ENCODE measurements around the gene GLT6D1.

The GLT6D1 gene

DNA sequence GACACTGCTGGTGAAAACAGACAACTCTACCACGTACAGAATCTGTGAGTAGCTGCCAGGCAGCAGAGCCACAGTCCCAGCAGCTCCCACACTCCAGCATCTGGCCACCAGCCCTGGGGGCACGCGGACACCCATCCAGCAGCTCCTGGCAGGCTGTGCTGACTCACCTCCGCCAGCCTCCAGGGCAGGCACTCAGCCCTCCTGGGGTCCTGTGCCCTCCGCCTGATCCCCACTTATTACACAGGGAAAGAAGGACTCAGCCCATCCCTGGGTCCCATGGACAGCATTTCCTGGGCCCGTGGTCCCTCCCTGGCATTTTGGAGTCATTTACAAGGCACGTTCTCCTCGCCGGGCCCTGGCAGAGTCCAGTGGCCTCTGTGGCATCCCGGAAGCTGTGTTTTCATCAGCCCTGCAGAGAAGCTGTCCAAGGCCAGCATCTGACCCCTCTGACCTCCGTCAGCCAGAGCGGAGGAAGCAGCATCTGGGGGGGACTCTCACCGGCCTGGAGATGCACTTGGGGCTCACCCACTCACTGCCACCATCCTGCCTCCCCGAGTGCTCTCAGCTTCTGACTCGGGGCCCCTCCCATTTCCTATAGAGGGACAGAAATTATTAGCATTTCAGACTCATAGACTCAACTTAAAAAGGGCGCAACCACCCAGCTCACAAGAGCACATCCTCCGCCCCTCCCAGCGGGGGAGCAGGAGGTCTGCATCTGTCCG, 56.2 kb downstream of the GLT6D1 start:
- DNase-seq, result no peak

DNA sequence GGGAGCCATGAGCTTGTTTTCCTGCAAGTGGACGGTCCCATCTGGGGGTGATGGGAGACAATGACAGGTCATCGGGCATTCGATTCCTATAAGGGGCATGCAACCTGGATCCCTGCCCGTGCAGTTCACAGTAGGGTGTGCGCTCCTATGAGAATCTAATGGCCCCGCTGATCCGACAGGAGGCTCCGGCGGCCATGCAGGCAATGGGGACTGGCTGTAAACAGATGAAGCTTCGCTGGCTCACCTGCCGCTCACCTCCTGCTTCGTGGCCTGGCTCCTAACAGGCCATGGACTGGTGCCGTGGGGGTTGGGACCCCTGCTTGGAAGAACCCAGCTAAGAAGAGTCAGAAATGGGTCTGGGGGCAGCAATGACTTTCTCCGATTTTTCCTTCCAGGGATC, 56.8 kb downstream of the GLT6D1 start:
- no peak for DNase-seq

DNA sequence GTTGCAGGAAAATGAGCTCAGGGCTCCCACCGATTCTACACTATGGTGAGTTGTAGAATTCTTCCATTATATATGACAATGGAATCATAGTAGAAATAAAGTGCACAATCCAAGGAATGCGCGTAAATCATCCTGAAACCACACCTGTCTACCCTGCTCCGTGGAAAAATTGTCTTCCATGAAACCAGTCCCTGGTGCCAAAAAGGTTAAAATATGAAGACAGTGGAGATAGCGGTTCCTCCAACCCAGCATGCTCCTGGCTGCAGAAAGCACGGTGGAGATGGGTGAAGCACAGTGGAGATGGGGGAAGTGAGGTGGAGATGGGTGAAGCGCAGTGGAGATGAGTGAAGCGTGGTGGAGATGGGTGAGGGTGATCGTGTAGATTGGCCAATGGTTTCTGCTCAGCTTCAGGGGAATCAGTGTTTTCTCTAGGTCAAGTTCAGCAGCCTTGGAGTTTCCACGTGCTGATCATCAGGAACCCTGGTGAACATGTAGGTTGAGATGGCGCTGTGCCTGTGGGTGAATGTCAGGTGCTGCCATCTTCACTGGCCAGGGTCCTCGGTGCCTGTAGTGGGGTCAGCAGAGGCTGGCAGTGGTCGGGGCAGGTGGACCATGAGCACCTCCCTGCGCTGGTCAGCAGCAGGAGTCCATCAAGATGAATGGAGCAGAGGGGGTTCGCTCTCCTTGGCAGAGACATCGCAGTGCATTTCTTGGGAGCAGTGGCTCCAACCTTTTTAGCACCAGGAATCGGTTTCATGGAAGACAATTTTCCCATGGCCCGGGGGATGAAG, 57.5 kb downstream of the GLT6D1 start:
- DNase-seq, result no peak

DNA sequence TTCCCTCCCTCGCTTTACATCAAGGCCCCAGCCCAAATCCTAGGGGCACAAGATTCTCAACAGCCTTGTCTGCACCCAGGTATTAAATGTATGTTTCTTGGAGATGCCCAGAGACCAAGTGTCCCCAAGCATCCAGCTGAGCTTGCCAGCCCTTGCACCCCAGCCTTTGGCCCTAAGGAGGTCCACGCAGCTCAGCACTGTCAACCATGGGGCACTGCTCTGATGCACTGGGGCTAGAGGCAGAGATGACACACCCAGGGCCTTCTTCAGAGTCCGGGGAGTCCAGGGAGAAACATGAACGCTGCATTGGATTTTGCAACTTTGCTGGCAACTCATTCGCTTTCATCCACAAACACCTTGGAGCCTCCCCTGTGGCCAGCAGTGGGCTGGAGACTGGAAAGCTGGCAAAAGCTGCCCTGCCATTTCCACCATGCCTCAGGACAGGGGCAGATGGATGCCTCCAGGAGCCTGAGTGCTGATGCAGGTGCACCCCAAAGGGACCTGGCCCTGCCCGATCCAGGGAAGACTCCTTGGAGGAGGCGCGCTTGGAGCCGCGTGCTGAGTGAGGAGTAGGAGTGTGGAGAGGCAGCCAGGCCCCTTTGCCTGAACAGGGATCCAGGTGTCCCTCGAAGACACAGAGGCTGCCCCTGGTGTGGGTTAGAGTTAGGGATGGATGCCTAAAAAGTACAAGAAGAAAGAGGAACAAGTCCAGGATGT, 58.5 kb downstream of the GLT6D1 start:
- no peak for DNase-seq

DNA sequence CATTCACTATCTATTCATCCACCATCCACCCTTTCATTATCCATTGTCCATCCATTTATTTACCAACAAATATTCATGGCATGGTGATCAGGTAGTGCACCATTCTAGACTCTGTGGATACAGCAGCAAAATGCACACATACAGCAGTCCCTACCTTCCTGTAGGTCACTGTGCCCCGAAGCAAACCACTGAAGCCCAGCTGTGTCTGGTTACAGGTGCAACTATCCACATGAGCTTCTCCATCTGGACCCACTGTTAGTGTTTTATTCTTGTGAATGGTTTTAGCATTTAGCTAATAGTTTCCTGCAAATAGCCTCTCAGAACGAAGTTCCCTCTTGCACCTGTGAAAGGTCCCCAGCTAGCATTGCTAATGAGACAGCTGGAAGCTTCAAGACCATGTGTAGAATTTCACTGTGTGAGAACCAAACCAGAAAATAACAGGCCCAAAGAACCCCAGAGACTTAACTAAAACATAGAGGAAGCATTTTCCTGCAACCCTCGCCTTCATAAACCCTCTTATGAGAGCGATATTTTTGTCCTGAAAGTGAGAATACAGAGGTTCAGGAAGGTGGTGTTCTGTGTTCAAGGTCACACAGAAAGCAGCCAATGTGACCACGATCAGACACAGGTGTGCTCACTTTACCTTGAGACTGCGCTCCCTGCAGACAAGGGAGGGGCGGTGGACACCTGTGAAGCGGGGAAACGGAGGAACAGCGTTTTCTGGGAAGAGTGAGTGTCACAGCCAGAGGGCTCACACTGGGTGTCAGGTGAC, 59.3 kb downstream of the GLT6D1 start:
- DNase-seq, result no peak

DNA sequence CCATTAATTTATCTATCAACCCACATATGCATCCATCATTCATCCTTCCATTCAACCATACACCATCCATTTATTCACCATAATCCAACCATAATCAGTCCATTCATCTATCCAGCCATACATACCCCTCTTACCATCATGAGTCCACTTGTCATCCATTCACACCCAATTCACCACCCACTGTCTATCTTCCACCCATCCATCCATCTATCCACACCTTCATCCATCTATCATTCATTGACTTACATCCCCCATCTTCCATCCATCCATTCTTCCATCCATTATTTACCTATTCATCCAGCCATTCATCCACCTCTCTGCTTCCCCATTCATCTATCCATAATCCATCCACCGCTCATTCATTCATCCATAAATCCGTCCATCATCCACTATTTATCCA, 60.0 kb downstream of the GLT6D1 start:
- no peak for DNase-seq

DNA sequence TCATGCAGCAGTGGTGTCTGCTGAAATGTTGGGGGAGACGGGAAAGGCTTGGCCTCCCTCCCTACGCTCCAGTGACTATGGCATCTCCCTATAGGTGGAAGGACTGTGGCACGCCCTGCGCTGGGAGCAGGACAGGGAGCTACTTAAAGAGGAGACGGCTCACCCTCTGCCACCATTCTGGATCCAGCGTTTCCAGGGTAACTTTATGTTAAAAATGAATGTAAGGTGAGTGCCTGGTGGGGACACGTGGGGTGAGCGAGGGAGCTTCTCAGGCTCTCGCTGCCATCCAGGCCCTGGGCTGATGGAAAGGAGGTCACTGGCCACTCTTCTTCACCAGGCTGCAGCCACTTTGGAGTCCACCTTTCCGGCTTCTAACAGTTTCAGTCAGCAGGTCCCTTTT, 62.1 kb downstream of the GLT6D1 start:
- DNase-seq, result no peak

DNA sequence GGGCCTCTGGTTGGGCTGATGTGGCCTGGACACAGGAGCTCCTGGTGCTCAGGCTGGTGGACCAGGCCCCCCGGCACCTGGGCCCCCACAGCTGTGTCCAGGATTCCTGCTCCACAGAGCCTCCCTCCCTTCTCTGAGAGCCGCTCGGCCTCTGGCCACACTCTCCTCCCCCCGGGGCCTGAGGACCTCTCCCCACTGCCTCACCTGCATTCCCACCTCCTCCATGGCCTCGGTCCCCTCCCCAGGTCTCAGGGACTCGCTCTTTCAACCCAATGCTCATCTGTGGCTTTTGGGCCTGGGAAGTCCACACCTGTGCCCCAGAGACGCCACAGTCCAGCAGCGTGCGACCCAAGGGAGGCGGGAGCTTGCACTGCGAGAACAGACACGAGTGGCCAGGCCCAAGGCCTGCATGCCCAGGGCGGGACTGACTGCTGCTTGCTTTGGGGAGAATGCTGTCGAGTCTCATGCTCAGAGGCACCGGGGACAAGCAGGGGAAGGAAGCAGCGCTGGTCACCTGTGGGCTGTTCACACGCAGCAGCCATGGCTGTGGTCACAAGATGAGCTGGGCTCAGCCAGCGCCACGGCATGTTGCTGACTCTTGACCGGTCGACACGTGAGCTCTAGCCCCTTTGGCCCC, 63.2 kb downstream of the GLT6D1 start:
- DNase-seq, result no peak

DNA sequence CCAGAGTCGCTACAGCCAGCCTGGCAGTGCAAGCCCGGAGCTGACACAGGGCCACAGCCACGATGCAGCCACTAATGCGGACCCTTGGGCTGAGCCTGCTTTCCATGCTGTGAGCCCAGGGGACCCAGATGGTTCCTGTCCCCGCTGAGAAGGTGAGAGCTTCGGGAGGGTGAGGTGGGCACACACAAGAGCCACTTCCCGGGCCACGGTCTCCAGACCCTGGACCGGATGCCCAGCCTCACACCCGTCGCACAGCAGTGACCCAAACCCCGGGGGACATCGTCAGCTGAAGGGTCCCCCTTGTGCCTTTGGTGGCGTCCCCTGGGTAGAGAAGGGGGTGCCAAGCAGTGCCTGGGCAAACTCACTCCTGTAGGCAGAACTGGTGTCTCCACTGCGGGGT, 64.4 kb downstream of the GLT6D1 start:
- no peak for DNase-seq

DNA sequence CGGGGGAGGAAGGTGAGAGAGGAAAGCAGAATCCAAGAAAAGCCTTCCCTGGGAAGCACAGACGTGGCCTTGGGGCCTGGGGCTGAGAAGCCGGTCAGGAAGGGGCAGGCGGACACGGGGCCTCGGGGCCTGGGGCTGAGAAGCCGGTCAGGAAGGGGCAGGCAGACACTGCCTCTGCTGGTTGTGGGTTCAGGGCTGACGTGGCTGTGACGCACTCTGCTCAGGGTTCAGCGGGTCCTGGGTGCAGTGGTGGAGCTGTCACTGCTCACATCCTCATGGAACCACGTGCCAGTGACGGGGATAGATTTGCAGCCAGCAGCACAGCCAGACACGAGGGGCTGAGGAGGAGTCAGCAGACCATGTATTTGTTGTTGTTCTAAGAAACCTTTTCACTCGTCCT, 65.0 kb downstream of the GLT6D1 start:
- no peak for DNase-seq
